GM19452 (cell line): ENCODE results near the gene BTBD9.
"Not testable (repeated sequence)": the region's sequence is repeated elsewhere in the genome, so short reads cannot be mapped to it uniquely, and the experiment has no call there.

ENCODE experiments used
- ATAC-seq: cut with Tn5 transposase; IDR thresholded peaks from one replicate; pipeline ENCODE4 v1.9.1; 2021; ENCODE audit not compliant: unreplicated experiment

Gene BTBD9

DNA sequence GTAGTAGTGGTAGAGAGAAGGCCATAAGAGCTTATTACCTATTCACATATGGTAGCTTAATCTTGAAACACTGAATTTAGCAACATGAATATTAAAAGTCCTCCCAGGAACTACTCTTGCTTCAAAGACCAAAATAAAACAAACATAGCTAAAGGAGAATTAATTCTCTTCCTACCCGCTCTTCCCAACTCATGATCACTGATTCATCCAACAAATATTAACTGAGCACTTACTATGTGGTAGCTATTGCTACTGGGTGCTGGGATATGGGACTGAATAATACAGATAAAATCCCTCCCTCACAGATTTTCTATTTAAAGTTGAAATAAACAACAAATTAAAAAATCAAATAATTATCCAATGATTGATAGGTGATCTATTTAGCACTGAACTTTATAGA lies 287.1 kb downstream of the BTBD9 start:
- no peak for ATAC-seq

GRCh38 chr6:38350942-38351341 lies 288.8 kb downstream of the BTBD9 start:
- ATAC-seq: no peak

DNA sequence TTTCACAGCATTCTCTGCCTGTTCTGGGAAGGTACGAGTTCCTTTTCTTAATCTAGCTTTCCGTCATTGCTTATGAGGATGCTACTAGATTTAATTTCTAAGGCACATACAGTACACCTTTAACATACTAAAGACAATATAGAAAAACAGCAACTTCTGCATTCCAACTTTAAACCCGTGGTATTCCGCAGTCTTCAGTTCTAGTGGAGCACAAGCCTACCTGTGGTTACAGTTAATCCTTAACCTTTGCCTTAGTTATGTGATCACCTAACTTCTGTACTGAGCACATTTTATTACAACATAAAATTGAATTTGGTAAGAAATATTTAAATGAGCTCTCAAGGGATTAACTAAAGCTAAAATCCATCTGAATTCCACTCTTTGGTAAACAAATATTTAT lies 289.5 kb downstream of the BTBD9 start:
- no peak for ATAC-seq

DNA sequence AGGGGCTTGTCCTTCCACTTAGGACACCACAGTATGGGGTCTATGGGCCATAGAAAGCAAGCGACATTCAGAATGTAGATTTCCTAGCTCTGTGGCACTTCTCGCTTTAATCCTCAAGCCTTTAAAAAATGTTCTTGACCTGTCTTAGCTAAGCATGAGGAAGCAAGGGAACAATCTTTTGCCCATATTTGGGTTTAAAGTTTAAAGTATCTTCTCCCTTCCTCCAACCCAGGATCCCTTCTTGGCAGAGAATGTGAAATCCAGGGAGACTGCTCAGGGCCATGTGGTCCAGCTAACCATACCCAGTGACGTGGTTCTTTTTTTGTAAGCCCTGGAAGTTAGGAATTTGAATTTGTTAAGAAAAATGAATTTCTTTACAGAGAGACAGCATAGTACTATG lies 289.9 kb downstream of the BTBD9 start:
- no peak for ATAC-seq

- no peak for ATAC-seq
These were observed 290.5 kb downstream of the BTBD9 start for GRCh38 chr6:38349221-38349620.

DNA sequence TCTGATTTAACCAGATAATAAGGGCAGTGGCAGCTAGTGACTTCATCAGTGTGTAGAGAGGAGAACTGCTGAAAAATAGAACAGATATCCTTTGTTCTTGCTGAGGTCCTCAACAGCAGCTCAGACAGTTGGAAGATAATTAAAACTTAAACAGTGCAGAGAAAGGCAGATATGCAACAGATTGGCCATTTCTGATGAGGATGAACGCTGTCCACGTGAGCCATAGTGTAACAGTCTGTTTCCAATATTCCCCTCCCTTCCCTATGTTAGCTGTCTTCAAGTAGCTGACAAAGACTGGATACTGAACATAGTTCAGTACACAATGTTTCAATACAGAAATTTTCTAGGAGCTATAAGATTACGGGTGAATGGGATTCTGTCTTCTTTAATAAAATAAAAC lies 291.4 kb downstream of the BTBD9 start:
- no peak for ATAC-seq

DNA sequence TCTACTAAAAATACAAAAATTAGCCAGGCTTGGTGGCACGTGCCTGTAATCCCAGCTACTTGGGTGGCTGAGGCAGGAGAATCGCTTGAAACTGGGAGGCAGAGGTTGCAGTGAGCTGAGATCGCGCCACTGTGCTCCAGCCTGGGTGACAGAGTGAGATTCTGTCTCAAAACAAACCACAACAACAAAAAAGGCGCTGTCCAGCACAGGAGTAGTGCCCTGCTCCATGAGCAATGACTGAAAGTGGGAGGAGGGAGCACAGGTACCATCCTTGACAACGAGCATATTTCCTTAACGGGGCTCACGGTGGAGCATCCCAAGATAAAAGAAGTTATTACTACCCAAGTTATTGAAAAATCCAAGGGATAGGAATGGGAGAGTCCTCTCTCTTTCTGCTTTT lies 291.9 kb downstream of the BTBD9 start:
- not testable (repeated sequence) for ATAC-seq

GRCh38 chr6:38346291-38347079 lies 293.2 kb downstream of the BTBD9 start:
- ATAC-seq: no peak

DNA sequence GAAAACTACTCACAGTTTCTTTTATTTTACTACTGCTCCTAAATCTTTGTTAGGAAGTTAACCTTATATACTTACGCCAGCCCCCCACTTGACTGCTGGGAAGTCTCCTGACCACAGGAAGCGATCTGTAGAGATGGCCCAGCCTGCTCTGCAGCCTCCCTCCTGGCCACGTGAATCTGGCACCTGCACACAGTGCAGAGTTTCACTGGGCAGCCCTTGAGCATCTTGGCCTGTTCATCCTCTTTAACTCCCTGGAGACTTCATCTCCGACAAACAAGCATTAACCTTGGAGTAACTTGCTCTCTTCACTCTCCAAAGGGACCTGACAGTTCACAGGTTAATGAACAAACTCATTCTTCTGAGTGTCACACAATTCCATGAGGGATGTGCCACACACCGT lies 294.1 kb downstream of the BTBD9 start:
- no peak for ATAC-seq

DNA sequence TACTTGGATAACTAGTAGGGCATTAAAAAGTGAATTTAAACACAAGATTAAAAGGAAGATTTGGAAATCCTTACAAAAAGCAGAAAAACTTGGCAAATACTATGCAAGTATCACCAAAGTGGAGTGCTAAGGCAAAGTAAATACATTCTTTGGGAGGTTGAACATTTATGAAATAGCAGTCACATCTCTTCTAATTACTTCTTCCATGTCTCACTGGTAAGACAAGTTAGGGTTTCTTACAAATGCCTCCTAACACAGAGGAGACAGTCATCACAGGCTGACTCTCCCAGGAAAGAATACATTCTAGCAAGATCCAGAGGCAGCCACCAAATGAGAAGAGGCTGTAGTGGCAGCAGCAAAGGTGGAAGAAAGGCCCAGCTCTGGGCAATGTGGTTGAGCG lies 298.2 kb downstream of the BTBD9 start:
- no peak for ATAC-seq

DNA sequence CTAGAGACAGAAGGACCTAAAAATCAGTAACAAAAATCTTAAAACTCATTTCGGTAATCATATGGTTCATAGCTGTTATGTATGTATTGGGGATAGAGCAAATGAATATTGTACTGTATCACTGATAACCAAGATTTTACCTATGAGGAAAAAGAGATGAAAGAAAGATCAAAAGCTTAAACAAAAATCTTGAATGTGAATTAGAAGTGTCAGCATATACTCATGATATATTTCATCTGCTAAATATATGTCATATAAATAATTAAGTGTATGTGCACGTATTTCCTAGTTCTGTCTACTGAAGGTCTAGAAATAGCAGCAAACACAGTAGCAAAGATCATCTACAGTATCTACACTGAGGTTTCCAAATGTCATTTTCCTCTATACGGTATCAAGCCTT lies 299.8 kb downstream of the BTBD9 start:
- no peak for ATAC-seq

DNA sequence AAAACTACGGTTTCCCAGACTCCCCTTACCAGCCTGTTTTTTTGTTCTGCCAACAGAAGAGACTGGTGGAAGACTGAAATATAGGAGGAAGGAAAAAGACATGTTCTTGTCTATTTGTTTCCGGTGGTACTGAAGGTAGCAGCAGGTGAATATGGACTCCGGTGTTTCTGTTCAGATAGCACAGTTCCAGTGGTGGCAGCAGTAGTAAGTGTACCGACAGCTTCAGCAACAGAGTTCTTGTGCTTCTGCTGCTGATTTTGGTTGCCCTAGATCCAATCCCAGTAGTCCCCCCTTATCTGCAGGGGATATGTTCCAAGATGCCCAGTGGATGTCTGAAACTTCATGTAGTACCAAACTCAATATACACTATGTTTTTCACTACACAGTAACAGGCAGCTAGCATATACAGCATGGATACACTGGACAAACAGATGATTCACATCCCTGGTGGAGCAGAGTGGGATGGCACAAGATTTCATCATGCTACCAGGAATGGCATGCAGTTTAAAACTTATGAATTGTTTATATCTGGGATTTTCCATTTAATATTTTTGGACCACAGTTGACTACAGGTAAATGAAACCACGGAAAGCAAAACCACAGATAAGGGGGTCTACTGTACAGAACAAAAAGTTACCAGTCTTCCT lies 301.8 kb downstream of the BTBD9 start:
- ATAC-seq: no peak

GRCh38 chr6:38336922-38337321 lies 302.8 kb downstream of the BTBD9 start:
- no peak for ATAC-seq

DNA sequence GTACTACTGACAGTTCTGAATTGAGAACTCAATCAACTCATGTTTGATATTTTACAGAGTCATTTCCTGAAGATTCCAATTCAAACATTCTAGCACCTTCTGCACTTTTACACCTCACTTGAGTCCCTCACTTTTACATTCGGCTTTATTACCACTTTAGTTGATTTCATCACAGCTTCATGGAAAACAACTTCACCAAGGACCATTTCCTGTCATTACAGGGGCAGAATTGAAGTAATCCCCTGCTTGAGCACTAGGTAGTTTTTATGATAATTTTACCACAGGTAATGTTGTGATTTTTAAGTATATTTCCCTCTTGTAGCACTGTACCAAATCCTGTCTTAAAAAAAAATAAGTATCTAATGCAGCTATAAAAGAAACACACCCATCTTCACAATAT lies 312.9 kb downstream of the BTBD9 start:
- no peak for ATAC-seq

GRCh38 chr6:38323216-38323615 lies 316.5 kb downstream of the BTBD9 start:
- no peak for ATAC-seq

- ATAC-seq: no peak
These were observed 317.6 kb downstream of the BTBD9 start for GRCh38 chr6:38322138-38322537.

GRCh38 chr6:38320843-38321242 lies 318.9 kb downstream of the BTBD9 start:
- ATAC-seq: no peak

GRCh38 chr6:38320358-38320757 lies 319.4 kb downstream of the BTBD9 start:
- no peak for ATAC-seq

- no peak for ATAC-seq
These were observed 320.2 kb downstream of the BTBD9 start for GRCh38 chr6:38319256-38320212.

DNA sequence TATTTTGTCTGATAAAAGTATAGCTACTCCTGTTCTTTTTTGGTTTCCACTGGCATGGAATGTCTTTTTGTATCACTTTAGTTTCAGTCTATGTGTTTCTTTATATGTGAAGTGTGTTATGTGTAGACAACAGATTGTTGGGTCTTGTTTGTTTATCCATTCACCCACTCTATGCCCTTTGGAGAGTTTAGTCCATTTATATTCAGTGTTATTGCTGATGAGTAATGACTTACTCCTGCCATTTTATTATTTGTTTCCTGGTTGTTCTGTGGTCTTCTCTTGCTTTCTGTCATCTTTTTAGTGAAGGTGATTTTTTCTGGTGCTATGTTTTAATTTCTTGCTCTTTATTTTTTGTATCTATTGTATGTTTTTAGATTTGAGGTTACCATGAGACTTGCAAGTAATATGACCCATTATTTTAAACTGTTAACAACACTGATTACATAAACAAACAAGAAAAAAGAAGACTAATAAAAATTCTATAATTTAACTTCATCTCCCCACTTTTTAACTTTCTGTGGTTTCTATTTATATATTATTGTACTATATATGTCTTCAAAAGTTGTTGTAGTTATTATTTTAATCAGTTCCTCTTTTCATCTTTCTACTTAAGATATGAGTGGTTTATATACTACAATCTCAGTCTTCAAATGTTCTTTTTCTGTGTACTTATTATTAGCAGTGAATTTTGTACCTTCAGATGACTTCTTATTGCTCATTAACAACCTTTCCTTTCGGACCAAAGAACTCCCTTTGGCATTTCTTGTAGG lies 323.4 kb downstream of the BTBD9 start:
- ATAC-seq: peak; percentile 64

DNA sequence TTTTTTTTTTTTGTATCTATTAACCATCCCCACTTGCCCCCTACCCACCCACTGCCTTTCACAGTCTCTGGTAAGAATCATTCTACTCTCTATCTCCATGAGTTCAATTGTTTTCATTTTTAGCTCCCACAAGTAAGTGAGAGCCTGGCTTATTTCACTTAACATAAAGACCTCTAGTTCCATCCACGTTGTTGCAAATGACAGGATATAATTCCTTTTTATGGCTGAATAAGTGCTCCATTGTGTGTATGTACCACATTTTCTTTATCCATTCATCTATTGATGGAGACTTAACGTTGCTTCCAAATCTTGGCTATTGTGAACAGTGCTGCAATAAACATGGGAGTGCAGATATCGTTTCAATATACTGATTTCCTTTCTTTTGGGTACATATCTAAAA lies 328.5 kb downstream of the BTBD9 start:
- no peak for ATAC-seq
